H4 (cell line): ENCODE results near the gene FARP1. TPM values are rescaled to one million over a fixed set of nuclear protein-coding genes. Genes with fewer than 3 reads are reported as not detected.
"Not testable (repeated sequence)": the region's sequence is repeated elsewhere in the genome, so short reads cannot be mapped to it uniquely, and the experiment has no call there.

ENCODE experiments used
- DNase-seq: peaks from one replicate; pipeline ENCODE4 v3.0.0-alpha.2; 2015; ENCODE audit warnings: low spot score
- total RNA-seq: library from RNA; depleted of rRNA; stranded (reverse); fragments of >200 nt; shearing (Covaris generic); gene quantifications from 2 replicates; pipeline ENCODE4 v1.2.3, GENCODE V29; 2014

Gene FARP1
- total RNA-seq, 1 experiment from 2014 or later = 6.3 TPM

- DNase-seq = no peak
Observed at GRCh38 chr13:98225036-98225940, 82.4 kb downstream of the FARP1 start.

GRCh38 chr13:98226496-98226895, 83.6 kb downstream of the FARP1 start:
- no peak for DNase-seq

- DNase-seq = no peak
Observed at GRCh38 chr13:98228661-98229341, 85.9 kb downstream of the FARP1 start.

- not testable (repeated sequence) for DNase-seq
Observed at GRCh38 chr13:98230762-98231161, 87.9 kb downstream of the FARP1 start.

- DNase-seq = no peak
Observed at GRCh38 chr13:98232456-98232855, 89.6 kb downstream of the FARP1 start.

GRCh38 chr13:98233127-98233526, 90.2 kb downstream of the FARP1 start:
- DNase-seq = no peak

GRCh38 chr13:98234348-98234747, 91.5 kb downstream of the FARP1 start:
- no peak for DNase-seq

- no peak for DNase-seq
Observed at GRCh38 chr13:98236197-98236596, 93.3 kb downstream of the FARP1 start.

- no peak for DNase-seq
Observed at GRCh38 chr13:98237331-98237730, 94.4 kb downstream of the FARP1 start.

GRCh38 chr13:98239162-98240076, 96.5 kb downstream of the FARP1 start:
- no peak for DNase-seq

GRCh38 chr13:98240135-98240534, 97.2 kb downstream of the FARP1 start:
- no peak for DNase-seq

- DNase-seq = no peak
Observed at GRCh38 chr13:98240974-98241373, 98.1 kb downstream of the FARP1 start.

- DNase-seq = no peak
Observed at GRCh38 chr13:98241976-98242375, 99.1 kb downstream of the FARP1 start.

GRCh38 chr13:98242403-98242802, 99.5 kb downstream of the FARP1 start:
- DNase-seq = no peak

GRCh38 chr13:98243929-98244272, 101.0 kb downstream of the FARP1 start:
- DNase-seq = no peak

- no peak for DNase-seq
Observed at GRCh38 chr13:98246538-98247172, 103.8 kb downstream of the FARP1 start.

- DNase-seq = no peak
Observed at GRCh38 chr13:98251708-98252107, 108.8 kb downstream of the FARP1 start.

- no peak for DNase-seq
Observed at GRCh38 chr13:98252931-98253470, 110.1 kb downstream of the FARP1 start.

GRCh38 chr13:98253526-98253925, 110.6 kb downstream of the FARP1 start:
- no peak for DNase-seq

- no peak for DNase-seq
Observed at GRCh38 chr13:98254513-98254912, 111.6 kb downstream of the FARP1 start.

- no peak for DNase-seq
Observed at GRCh38 chr13:98258226-98258625, 115.3 kb downstream of the FARP1 start.
